ENCODE measurements around the gene PHOX2B.

Gene PHOX2B

GRCh38 chr4:41763729-41764128 is 15.2 kb upstream of the PHOX2B start (continued):
- TF ChIP-seq TSHZ2 (CRISPR knock-in tag; IDR thresholded peaks at IDR 0.05): no peak
- TF ChIP-seq SNAI2 (CRISPR knock-in tag; IDR thresholded peaks at IDR 0.05): no peak

GRCh38 chr4:41758884-41759283 is 10.4 kb upstream of the PHOX2B start:
- no peak for TF ChIP-seq ZFP30 (CRISPR knock-in tag; IDR thresholded peaks at IDR 0.05)
- no peak for TF ChIP-seq TSHZ2 (CRISPR knock-in tag; IDR thresholded peaks at IDR 0.05)
- no peak for TF ChIP-seq ZFP3 (CRISPR knock-in tag; IDR thresholded peaks at IDR 0.05)
- no peak for TF ChIP-seq RARB (CRISPR knock-in tag; IDR thresholded peaks at IDR 0.05)
- no peak for TF ChIP-seq TCF4 (CRISPR knock-in tag; IDR thresholded peaks at IDR 0.05; ENCODE audit: borderline replicate concordance)
- TF ChIP-seq OSR1 (CRISPR knock-in tag; IDR thresholded peaks at IDR 0.05): no peak
- TF ChIP-seq CSRNP3 (CRISPR knock-in tag; IDR thresholded peaks at IDR 0.05): no peak
- no peak for TF ChIP-seq ARNTL (CRISPR knock-in tag; IDR thresholded peaks at IDR 0.05; ENCODE audit: borderline replicate concordance, low read depth)
- no peak for TF ChIP-seq SNAI2 (CRISPR knock-in tag; IDR thresholded peaks at IDR 0.05)
- no peak for TF ChIP-seq ZNF8 (CRISPR knock-in tag; IDR thresholded peaks at IDR 0.05)
- ATAC-seq: no peak

GRCh38 chr4:41757521-41758156 is 9.1 kb upstream of the PHOX2B start:
- ATAC-seq: no peak

More at GRCh38 chr4:41757521-41758156, 9.1 kb upstream of the PHOX2B start:
- TF ChIP-seq ZNF565 (CRISPR knock-in tag; conservative IDR thresholded peaks at IDR 0.05; ENCODE audit: low read depth) (no peak), POU6F1 (CRISPR knock-in tag; IDR thresholded peaks at IDR 0.05; ENCODE audit: borderline replicate concordance, low read depth) (no peak), PATZ1 (CRISPR knock-in tag; IDR thresholded peaks at IDR 0.05; ENCODE audit: borderline replicate concordance) (no peak), TOX (CRISPR knock-in tag; IDR thresholded peaks at IDR 0.05; ENCODE audit: borderline replicate concordance) (no peak), ZC3H10 (CRISPR knock-in tag; IDR thresholded peaks at IDR 0.05) (no peak), BACH2 (CRISPR knock-in tag; IDR thresholded peaks at IDR 0.05; ENCODE audit: borderline replicate concordance) (no peak), ZFP3 (CRISPR knock-in tag; IDR thresholded peaks at IDR 0.05) (no peak), PPARA (CRISPR knock-in tag; IDR thresholded peaks at IDR 0.05; ENCODE audit: borderline replicate concordance) (no peak), ZNF70 (CRISPR knock-in tag; IDR thresholded peaks at IDR 0.05) (no peak)
